ENCODE data around the gene DAP.
"Not testable (repeated sequence)": the region's sequence is repeated elsewhere in the genome, so short reads cannot be mapped to it uniquely, and the experiment has no call there.

Gene DAP

DNA sequence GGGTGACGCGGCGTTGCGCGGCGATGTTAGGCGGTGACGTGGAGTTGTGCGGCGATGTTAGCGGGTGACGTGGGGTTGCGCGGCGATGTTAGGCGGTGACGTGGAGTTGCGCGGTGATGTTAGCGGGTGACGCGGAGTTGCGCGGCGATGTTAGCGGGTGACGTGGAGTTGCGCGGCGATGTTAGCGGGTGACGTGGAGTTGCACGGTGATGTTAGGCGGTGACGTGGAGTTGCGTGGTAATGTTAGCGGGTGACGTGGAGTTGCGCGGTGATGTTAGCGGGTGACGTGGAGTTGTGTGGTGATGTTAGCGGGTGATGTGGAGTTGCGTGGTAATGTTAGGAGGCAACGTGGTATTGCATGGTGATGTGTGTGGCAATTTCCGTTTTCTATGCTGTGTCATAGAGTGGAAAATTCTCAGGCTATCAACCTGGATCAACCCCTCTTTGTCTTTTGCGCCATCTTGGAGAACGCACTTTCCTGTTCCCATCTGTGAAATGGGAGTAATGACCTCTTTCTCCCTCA lies 121.1 kb downstream of the DAP start:
- Mint-ChIP-seq H3K27ac (no peak overlapping the region), H3K36me3 (peaks cover 67 to 81% of the 10 kb centered on the region in 2 donors), H3K9me3 (peaks cover 4 to 10% of the 10 kb centered on the region in 2 donors), H3K27me3 (no peaks in the 10 kb centered on the region), H3K4me1 (peaks cover 49 to 89% of the 10 kb centered on the region in 2 donors), H3K4me3 (no peak overlapping the region)
- DNase-seq (no peak), ATAC-seq (replicated peaks) (no peak)

DNA sequence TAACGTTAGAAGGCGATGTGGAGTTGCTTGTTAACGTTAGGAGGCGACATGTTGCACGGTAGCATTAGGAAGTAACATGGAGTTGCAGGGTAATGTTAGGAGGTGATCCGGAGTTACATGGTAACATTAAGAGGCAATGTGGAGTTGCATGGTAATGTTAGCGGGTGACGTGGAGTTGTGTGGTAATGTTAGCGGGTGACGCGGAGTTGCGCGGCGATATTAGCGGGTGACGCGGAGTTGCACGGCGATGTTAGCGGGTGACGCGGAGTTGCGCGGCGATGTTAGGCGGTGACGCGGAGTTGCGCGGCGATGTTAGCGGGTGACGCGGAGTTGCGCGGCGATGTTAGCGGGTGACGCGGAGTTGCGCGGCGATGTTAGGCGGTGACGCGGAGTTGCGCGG lies 122.3 kb downstream of the DAP start:
- H3K27ac Mint-ChIP-seq, result peak overlapping the region; percentile 86
- not testable (repeated sequence) for H3K9me3 Mint-ChIP-seq; H3K4me3 Mint-ChIP-seq; ATAC-seq (replicated peaks); H3K27me3 Mint-ChIP-seq; DNase-seq
- H3K4me1 Mint-ChIP-seq, result peaks cover 53 to 89% of the 10 kb centered on the region in 2 donors
- H3K36me3 Mint-ChIP-seq, result peaks cover 66 to 81% of the 10 kb centered on the region in 2 donors

DNA sequence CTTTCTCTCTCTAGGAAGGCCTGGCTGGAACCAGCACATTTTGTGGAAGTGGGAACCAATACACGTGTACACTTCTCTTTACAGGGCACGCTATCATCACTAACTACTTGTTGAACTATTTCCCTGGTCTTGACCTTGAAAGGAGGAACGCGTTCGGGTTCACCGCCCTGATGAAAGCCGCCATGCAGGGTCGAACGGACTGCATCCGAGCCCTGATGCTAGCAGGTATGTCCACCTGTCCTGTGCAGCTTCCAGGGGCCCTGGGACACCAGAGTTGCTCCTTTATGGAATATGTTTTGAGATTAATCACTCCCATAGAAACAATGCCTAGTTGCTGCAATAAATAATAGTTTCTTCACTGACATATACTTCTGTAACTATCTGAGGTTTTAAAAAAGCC lies 123.1 kb downstream of the DAP start:
- H3K27me3 Mint-ChIP-seq, result no peaks in the 10 kb centered on the region
- peaks cover 63 to 81% of the 10 kb centered on the region in 2 donors for H3K36me3 Mint-ChIP-seq
- H3K9me3 Mint-ChIP-seq, result peaks cover 4 to 9% of the 10 kb centered on the region in 2 donors
- no peak for DNase-seq
- peak overlapping the region; percentile 65 for H3K27ac Mint-ChIP-seq
- peaks cover 53 to 86% of the 10 kb centered on the region in 2 donors for H3K4me1 Mint-ChIP-seq
- ATAC-seq (replicated peaks), result no peak
- no peak overlapping the region for H3K4me3 Mint-ChIP-seq

DNA sequence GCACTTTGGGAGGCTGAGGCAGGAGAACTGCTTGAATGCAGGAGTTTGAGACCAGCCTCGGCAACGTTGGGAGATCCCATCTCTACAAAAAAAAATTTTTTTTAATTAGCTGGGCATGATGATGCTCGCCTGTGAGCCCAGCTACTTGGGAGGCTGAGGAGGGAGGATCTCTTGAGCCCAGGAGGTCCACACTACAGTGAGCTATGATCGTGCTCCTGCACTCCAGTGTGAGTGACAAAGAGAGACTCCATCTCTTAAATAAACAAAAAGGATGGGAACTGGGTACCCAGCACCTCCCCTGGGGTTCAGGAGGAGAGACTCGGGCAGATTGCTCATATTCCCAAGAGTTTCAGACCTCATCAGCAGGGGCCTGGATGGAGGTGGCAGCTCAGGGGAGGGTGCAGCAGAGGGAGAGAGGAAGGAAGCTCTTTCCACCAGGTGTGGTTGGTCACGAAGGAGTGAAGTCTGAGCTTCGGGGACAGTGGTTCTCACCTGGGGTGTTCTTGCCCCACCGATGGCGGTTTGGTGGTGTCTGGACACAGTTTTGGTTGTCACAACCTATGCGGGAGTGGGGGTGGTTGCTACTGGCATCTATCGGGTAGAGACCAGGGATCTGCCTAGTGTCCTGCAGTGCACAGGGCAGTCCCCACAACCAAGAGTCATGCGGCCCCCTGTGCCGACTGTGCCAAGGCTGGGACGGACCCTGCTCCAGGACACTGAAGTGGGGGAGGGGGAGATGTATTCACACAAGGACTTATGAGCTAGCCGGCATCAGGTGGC lies 124.5 kb downstream of the DAP start:
- peak overlapping the region; percentile 71 to 78 for H3K4me3 Mint-ChIP-seq
- ATAC-seq (replicated peaks), result no peak
- peaks cover 56 to 84% of the 10 kb centered on the region in 2 donors for H3K4me1 Mint-ChIP-seq
- H3K36me3 Mint-ChIP-seq, result peaks cover 57 to 78% of the 10 kb centered on the region in 2 donors
- DNase-seq, result no peak
- H3K9me3 Mint-ChIP-seq, result peaks cover 4 to 9% of the 10 kb centered on the region in 2 donors
- H3K27me3 Mint-ChIP-seq, result no peaks in the 10 kb centered on the region
- H3K27ac Mint-ChIP-seq, result peak overlapping the region; percentile 99

DNA sequence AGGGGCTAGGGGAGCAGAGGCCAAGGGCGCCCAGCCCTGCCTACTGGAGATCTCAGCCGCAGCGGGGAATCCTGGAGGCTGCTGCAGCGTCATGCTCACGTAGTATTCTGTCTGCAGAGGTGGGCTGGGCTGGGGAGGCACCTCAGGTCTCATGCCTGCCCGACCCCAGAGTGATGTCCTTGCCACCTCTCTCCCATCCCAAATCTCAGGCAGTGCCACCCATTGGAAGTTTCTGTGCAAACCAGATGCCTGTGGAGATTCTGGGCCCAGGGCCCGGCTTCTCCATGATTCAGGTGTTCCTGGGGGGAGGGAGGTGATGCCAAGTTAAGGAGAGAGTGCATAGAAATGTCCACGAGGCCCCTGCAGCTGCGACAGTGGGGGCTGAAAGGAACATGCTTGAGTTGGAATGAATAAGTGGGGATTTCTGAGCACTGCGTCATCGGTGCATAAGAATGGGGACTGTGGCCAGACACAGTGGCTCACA lies 125.1 kb downstream of the DAP start:
- ATAC-seq (replicated peaks) (peak in 1 of 2 donors; percentile 31), DNase-seq (no peak)
- H3K4me1 Mint-ChIP-seq, result peaks cover 62 to 86% of the 10 kb centered on the region in 2 donors
- peaks cover 59 to 79% of the 10 kb centered on the region in 2 donors for H3K36me3 Mint-ChIP-seq
- peaks cover 4 to 9% of the 10 kb centered on the region in 2 donors for H3K9me3 Mint-ChIP-seq
- H3K4me3 Mint-ChIP-seq, result peak overlapping the region; percentile 71 to 78
- peak overlapping the region; percentile 99 for H3K27ac Mint-ChIP-seq
- no peaks in the 10 kb centered on the region for H3K27me3 Mint-ChIP-seq

DNA sequence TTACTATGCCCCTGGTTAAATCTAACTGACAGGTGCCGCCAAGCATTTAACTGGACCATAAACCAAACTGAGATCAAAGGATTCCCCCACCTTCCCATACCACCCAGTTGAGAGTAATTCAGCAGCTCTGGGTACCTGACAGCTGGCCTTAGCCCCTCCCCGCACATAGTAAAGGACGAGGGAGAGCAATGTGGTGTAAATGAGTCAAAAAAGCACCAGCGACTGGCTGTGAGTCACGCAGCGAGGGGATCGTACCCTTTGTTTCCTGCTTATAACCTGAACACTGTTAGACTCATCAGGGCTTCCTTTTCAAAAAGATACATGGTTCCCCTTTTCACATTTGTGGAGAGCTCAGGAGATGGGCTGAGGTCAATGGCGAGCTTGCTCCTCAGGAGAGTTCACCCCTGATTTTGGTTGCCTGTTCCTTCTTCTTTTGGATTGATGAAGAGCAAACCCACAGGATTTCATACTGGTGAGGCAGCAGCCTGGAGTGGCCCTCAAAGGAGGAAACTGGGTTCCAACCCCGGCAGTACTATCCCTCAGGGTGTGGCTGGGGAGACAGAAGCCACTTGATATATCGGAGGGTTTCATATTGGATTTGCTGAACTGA lies 125.7 kb downstream of the DAP start:
- ATAC-seq (replicated peaks), result peak; percentile 80 to 83
- H3K9me3 Mint-ChIP-seq, result peaks cover 4 to 9% of the 10 kb centered on the region in 2 donors
- H3K27ac Mint-ChIP-seq, result peak overlapping the region; percentile 99
- H3K4me3 Mint-ChIP-seq, result peak overlapping the region; percentile 71 to 78
- peaks cover 58 to 77% of the 10 kb centered on the region in 2 donors for H3K36me3 Mint-ChIP-seq
- no peaks in the 10 kb centered on the region for H3K27me3 Mint-ChIP-seq
- peak; percentile 87 for DNase-seq
- peaks cover 67 to 86% of the 10 kb centered on the region in 2 donors for H3K4me1 Mint-ChIP-seq

DNA sequence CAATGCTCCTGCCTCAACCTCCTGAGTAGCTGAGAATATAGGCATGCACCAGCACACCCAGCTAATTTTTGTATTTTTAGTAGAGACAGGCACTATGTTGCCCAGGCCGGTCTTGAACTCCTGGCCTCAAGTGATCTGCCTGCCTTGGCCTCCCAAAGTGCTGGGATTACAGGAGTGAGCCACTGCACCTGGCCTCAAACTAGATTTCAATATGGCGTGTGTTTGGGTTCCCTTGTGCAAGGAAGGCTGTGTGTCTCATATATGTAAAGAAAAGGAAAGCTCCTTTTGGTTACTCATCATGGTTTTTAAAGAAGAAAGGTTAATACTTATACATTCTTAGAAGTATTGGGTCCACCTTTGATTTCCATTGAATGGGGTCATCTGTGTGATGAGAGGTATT lies 126.5 kb downstream of the DAP start:
- H3K4me1 Mint-ChIP-seq, result peaks cover 71 to 87% of the 10 kb centered on the region in 2 donors
- H3K9me3 Mint-ChIP-seq, result peaks cover 7 to 8% of the 10 kb centered on the region in 2 donors

DNA sequence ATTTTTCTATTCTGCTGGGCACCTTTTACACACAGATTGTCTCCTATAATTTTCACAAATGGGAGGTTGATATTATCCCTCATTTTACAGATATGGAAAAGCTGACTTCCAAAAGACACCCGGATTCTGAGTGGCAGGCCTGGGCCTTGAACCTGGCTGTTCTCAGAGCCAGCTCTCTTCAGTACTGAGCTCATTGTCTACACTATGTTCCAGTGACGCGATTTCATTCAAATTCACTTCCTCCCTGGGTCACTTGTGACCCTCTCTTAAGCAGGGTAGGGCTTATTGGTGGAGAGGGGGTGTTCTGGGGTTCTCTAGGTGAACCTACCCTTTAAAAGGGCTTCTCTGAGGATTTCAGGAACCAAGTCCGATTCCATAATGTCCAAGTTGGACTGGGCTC lies 127.0 kb downstream of the DAP start:
- DNase-seq (no peak), ATAC-seq (replicated peaks) (no peak)
- Mint-ChIP-seq H3K4me3 (peak overlapping the region; percentile 69 to 72), H3K27ac (peak overlapping the region; percentile 99), H3K27me3 (no peaks in the 10 kb centered on the region), H3K9me3 (peaks cover 7 to 12% of the 10 kb centered on the region in 2 donors), H3K36me3 (peaks cover 67 to 84% of the 10 kb centered on the region in 2 donors), H3K4me1 (peaks cover 76 to 92% of the 10 kb centered on the region in 2 donors)

More for the DNA sequence above, 126.5 kb downstream of the DAP start:
- ATAC-seq (replicated peaks) (no peak), DNase-seq (no peak)
- H3K4me3 Mint-ChIP-seq, result peak overlapping the region in 1 of 2 donors; percentile 48
- peak overlapping the region; percentile 99 for H3K27ac Mint-ChIP-seq
- H3K36me3 Mint-ChIP-seq, result peaks cover 62 to 79% of the 10 kb centered on the region in 2 donors
- no peaks in the 10 kb centered on the region for H3K27me3 Mint-ChIP-seq

DNA sequence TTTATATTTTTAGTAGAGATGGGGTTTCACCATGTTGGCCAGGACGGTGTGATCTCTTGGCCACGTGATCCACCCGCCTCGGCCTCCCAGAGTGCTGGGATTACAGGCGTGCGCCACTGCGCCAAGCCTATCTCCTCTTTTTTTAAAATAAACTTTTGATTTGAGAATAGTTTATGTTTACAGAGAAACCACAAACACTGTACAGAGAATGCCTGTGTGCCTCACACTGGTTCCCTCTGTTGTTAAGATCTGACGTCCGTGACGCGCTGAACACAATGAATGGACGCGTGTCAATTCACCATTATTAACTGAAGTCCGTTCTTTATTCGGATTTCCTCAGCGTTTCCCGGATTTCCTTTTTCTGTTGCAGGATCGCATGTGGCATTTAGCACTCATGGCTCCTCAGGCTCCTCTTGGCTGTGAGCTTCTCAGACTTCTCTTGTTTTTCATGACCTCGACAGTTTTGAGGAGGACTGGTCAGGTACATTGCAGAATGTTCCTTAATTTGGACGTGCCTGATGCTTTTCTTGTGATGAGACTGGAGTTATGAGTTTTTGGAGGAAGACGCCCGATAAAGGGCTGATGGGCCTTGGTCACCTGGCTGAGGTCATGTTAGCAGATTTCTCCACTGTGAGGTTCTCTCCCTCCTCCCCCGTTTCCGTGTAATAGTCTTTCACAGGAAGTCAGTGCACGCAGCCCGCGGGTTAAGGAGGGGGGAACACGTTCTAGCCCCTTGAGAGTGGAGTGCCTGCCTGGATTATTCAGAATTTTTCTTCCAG lies 127.6 kb downstream of the DAP start:
- Mint-ChIP-seq H3K4me3 (peak overlapping the region; percentile 69 to 72), H3K27me3 (no peaks in the 10 kb centered on the region), H3K36me3 (peaks cover 70 to 87% of the 10 kb centered on the region in 2 donors), H3K4me1 (peaks cover 80 to 94% of the 10 kb centered on the region in 2 donors), H3K27ac (peak overlapping the region; percentile 99), H3K9me3 (peaks cover 6 to 8% of the 10 kb centered on the region in 2 donors)
- DNase-seq (no peak), ATAC-seq (replicated peaks) (no peak)

DNA sequence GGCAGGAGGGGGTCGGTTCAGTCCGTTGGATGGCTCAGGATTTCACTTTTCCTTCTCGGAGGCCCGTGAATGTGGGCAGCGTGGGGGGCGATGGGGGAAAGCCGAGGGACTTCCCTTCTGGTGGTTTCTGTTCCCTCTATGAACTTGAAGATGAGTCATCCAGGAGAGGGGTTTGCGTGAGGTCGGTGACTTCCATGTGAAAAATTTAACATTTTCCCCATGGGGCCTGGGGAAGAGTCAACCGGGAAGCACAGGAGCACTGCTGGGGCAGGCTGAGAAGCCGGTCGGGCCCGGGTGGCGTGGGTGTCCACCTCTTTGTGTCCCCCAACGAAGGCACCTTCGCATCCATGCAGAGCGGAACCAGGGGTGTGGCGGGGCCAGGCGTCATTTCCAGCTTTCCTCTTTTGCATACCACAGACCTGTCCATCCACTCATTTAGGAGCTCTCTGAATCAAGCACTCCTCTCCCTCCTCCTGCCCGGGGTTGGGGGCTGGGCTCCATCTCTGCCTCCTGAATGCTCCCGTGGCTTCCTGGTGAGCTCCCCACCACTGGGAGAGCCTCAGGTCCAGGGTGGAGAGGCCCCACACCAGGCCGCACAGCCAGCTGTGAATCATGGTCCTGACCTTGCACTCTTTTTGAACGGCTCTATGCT lies 128.8 kb downstream of the DAP start:
- ATAC-seq (replicated peaks) (peak; percentile 49 to 57), DNase-seq (peak; percentile 86)
- H3K27me3 Mint-ChIP-seq, result no peaks in the 10 kb centered on the region
- peaks cover 63 to 86% of the 10 kb centered on the region in 2 donors for H3K36me3 Mint-ChIP-seq
- peak overlapping the region; percentile 99 for H3K27ac Mint-ChIP-seq
- peaks cover 3 to 7% of the 10 kb centered on the region in 2 donors for H3K9me3 Mint-ChIP-seq
- peak overlapping the region; percentile 71 to 79 for H3K4me3 Mint-ChIP-seq
- H3K4me1 Mint-ChIP-seq, result peaks cover 81 to 96% of the 10 kb centered on the region in 2 donors

DNA sequence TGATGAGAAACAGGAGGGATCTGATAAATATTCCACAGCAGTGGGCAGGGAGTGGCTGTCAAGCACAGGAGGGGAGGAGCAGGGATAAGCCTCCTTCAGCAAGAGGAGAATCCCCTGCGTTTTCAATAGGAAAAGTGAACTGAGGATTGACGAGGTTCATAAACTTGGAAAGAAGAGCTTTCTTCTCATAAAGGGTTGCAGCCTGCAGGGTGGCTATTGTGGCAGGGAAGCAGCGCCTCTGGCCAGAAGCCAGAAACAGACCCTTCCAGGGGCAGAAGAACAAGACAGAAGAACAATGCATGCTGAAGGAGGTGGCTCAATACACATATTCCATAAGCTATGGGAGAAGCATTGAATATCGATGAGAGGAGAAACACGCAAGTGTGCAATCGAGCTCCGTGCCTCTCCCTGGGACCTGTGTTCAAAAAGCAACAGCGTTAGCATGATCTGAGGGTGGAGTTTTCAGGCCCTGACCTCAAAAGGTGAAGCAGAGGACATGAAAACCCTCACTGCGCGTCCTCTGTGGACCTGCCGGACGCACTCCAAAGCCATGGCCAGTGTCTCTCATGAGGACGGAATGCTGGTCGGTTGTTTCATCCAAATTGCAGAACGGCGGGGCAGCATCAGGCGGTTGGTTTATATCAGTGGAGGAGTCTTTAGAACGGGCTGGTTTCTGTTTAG lies 129.6 kb downstream of the DAP start:
- Mint-ChIP-seq H3K27me3 (no peaks in the 10 kb centered on the region), H3K27ac (peak overlapping the region; percentile 99), H3K36me3 (peaks cover 65 to 84% of the 10 kb centered on the region in 2 donors), H3K4me3 (peak overlapping the region; percentile 71 to 79), H3K9me3 (peaks cover 3 to 7% of the 10 kb centered on the region in 2 donors), H3K4me1 (peaks cover 82 to 96% of the 10 kb centered on the region in 2 donors)
- ATAC-seq (replicated peaks), result peak in 1 of 2 donors; percentile 6
- DNase-seq, result no peak

DNA sequence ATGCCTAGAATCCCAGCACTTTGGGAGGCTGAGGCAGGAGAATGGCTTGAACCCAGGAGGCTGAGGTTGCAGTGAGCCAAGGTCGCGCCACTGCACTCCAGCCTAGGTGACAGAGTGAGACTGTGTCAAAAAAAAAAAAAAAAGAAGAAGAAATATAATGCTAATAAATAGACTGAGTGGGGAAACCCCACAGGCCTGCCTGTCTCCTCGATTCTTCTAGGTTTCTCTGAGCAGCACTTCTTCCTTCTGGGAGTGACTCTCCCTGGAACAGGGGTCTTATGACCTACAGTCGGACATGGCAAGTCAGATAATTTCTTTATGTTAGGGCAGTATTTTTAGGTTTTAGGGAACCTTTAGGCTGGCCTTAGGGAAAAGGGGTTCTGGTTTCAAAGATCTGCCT lies 130.3 kb downstream of the DAP start:
- peaks cover 62 to 81% of the 10 kb centered on the region in 2 donors for H3K36me3 Mint-ChIP-seq
- not testable (repeated sequence) for H3K9me3 Mint-ChIP-seq, DNase-seq, H3K27me3 Mint-ChIP-seq
- peak; percentile 10 to 11 for ATAC-seq (replicated peaks)
- H3K4me1 Mint-ChIP-seq, result peaks cover 83 to 96% of the 10 kb centered on the region in 2 donors
- peak overlapping the region; percentile 71 to 79 for H3K4me3 Mint-ChIP-seq
- H3K27ac Mint-ChIP-seq, result peak overlapping the region; percentile 99

DNA sequence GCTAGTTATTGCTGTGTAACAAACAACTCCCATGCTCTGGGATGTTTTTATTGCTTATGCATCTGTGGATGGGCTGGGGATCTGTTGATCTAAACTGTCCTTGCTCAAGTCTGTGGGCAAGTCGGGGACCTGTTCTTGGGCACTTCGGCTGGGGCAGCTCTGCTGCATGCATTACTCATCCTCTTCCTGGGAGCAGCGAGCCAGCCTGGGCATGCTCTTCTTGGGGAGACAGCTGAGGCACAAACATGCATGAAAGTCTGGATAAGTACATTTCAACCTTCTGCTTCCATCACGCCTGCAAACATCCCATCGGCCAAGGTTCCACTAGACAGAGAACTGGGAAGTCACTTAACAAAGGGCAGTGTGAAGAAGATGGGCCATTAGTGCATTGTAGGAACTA lies 130.9 kb downstream of the DAP start:
- no peak for ATAC-seq (replicated peaks)
- H3K4me3 Mint-ChIP-seq, result peak overlapping the region in 1 of 2 donors; percentile 79
- H3K27ac Mint-ChIP-seq, result peak overlapping the region; percentile 99
- peaks cover 3 to 7% of the 10 kb centered on the region in 2 donors for H3K9me3 Mint-ChIP-seq
- H3K36me3 Mint-ChIP-seq, result peaks cover 65 to 81% of the 10 kb centered on the region in 2 donors
- DNase-seq, result no peak
- H3K27me3 Mint-ChIP-seq, result no peaks in the 10 kb centered on the region
- peaks cover 83 to 96% of the 10 kb centered on the region in 2 donors for H3K4me1 Mint-ChIP-seq

Measured in stimulated activated naive B cell treated with anti-CD40 and anti-IgM and Interleukin-4, amounts not matched to agents 10 μg/mL and 1 μg/mL and 100 μg/mL, for 72 hours (primary cell).